Osteoblast (primary cell): ENCODE measurements around the gene PHIP. TPM values are rescaled to one million over a fixed set of nuclear protein-coding genes. Genes with fewer than 3 reads are reported as not detected.

ENCODE experiments used
- DNase-seq: peaks from one replicate; pipeline ENCODE4 v3.0.0; 2011; ENCODE audit warnings: low spot score, mixed read lengths; ENCODE audit not compliant: insufficient read length; ENCODE audit errors: missing footprints
- H2AFZ ChIP-seq: 2 replicates; pipeline ENCODE4 v1.6.0; 2011; ENCODE audit warnings: mild to moderate bottlenecking, low read length
- H3K27ac ChIP-seq: 2 replicates; pipeline ENCODE4 v1.5.1; 2011; ENCODE audit warnings: mild to moderate bottlenecking, low read depth, low read length, moderate library complexity
- H3K27me3 ChIP-seq: 2 replicates; pipeline ENCODE4 v1.6.0; 2012; ENCODE audit warnings: mild to moderate bottlenecking, control low read depth, inconsistent platforms, low read length, moderate library complexity; ENCODE audit not compliant: insufficient read depth
- H3K36me3 ChIP-seq: 2 replicates; pipeline ENCODE4 v1.5.1; 2011; ENCODE audit warnings: mild to moderate bottlenecking, low read length, control low read depth, moderate library complexity; ENCODE audit not compliant: insufficient read depth
- H3K4me1 ChIP-seq: 2 replicates; pipeline ENCODE4 v1.5.1; 2011; ENCODE audit warnings: mild to moderate bottlenecking, low read length, control low read depth, moderate library complexity; ENCODE audit not compliant: insufficient read depth
- H3K4me2 ChIP-seq: 2 replicates; pipeline ENCODE4 v1.6.0; 2011; ENCODE audit warnings: mild to moderate bottlenecking, low read length; ENCODE audit not compliant: insufficient read depth
- H3K4me3 ChIP-seq: fragments of 200-600 bp; sonication (generic); 3 replicates; pipeline ENCODE4 v1.5.1; 2012; ENCODE audit warnings: mild to moderate bottlenecking, low read length, inconsistent platforms; ENCODE audit not compliant: insufficient read depth
- H3K79me2 ChIP-seq: 2 replicates; pipeline ENCODE4 v1.6.0; 2012; ENCODE audit warnings: mild to moderate bottlenecking, low read length, control low read depth, inconsistent platforms; ENCODE audit not compliant: insufficient read depth
- H3K9me3 ChIP-seq: 2 replicates; pipeline ENCODE4 v1.5.1; 2011; ENCODE audit warnings: low read depth, low read length, control low read depth
- H4K20me1 ChIP-seq: 2 replicates; pipeline ENCODE4 v1.6.0; 2012; ENCODE audit warnings: mild to moderate bottlenecking, low read length, control low read depth; ENCODE audit not compliant: insufficient read depth
- total RNA-seq: library from RNA; depleted of rRNA; stranded (reverse); fragments of >200 nt; gene quantifications from 2 replicates; pipeline ENCODE4 v1.2.3, GENCODE V29; 2012
- TF ChIP-seq, protein P1 (sequence below): IDR thresholded peaks from 2 replicates; pipeline ENCODE4 v1.5.1; 2011; ENCODE audit warnings: mild to moderate bottlenecking, low read depth, low read length, moderate library complexity; ENCODE audit errors: extremely low read depth

PHIP gene
- total RNA-seq, 1 donor, result 23.9 TPM

DNA sequence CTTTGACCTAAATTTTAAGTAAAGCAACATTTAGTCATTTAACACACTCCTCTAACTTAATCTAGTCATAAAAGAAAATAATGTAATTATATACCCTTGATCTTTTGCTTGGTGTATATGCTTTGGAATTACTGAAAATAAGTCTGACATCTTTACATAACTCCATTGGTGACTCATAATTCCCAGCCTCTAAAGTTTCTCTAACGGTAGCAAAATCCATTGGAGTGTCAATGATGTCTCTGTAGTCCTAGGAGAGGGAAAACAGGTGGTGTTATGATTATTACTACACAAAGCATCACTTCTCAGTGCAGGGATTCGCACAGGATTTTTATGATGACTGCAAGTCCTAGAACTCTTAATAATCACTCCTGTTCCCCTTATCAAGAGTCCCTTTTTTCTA is 130.5 kb downstream of the PHIP start:
- Histone ChIP-seq H3K4me2 (peak overlapping the region; percentile 43), H2AFZ (no peak overlapping the region), H4K20me1 (no peaks in the 10 kb centered on the region), H3K36me3 (peaks cover 33% of the 10 kb centered on the region), H3K27me3 (no peaks in the 10 kb centered on the region), H3K27ac (no peak overlapping the region), H3K4me1 (peaks cover 2% of the 10 kb centered on the region), H3K9me3 (no peaks in the 10 kb centered on the region), H3K79me2 (no peaks in the 10 kb centered on the region), H3K4me3 (no peak overlapping the region)
- TF ChIP-seq, protein P1, sequence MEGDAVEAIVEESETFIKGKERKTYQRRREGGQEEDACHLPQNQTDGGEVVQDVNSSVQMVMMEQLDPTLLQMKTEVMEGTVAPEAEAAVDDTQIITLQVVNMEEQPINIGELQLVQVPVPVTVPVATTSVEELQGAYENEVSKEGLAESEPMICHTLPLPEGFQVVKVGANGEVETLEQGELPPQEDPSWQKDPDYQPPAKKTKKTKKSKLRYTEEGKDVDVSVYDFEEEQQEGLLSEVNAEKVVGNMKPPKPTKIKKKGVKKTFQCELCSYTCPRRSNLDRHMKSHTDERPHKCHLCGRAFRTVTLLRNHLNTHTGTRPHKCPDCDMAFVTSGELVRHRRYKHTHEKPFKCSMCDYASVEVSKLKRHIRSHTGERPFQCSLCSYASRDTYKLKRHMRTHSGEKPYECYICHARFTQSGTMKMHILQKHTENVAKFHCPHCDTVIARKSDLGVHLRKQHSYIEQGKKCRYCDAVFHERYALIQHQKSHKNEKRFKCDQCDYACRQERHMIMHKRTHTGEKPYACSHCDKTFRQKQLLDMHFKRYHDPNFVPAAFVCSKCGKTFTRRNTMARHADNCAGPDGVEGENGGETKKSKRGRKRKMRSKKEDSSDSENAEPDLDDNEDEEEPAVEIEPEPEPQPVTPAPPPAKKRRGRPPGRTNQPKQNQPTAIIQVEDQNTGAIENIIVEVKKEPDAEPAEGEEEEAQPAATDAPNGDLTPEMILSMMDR, result no peak
- DNase-seq, result no peak

DNA sequence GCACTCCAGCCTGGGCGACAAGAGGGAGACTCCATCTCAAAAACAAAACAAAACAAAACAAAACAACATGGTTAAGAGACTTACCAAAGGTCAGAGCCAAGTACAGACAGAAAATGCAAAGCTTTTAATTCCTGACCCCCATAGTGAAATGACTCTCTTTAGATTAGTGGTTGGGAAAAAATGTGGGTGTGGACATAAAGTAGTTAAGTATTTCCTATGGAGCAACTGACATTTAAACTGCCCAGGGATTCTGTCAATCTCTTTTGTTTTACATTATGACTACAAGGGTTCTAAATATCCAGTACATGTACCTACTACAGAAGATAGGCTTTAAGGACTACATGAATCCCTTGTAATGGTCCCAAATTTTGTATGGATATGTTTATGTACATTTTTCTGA is 135.6 kb downstream of the PHIP start:
- Histone ChIP-seq H3K4me3 (no peak overlapping the region), H3K79me2 (no peaks in the 10 kb centered on the region), H2AFZ (no peak overlapping the region), H3K4me2 (no peak overlapping the region), H3K27me3 (no peaks in the 10 kb centered on the region), H3K36me3 (peaks cover 40% of the 10 kb centered on the region), H4K20me1 (no peaks in the 10 kb centered on the region), H3K27ac (no peak overlapping the region), H3K4me1 (peaks cover 4% of the 10 kb centered on the region), H3K9me3 (no peaks in the 10 kb centered on the region)
- TF ChIP-seq, protein P1, result no peak
- no peak for DNase-seq

DNA sequence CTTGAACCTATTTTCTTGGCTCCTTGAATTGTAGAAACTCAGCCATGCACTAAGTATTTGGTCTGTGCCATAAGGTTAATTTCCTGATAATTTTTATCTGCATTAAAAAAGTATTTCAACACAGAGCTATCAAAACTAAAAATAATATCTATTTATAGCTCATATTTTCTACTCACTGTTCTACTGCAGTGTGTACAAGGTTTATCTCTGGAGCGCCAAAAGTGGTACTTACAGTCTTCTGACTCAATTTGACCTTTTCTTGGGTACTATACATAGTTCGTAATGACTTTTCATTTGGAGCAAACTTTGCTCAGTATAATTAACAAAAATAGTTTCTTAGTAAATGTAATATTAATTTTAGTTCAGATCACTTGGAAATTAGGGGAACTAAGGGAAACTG is 141.5 kb downstream of the PHIP start:
- no peak for DNase-seq
- Histone ChIP-seq H4K20me1 (no peaks in the 10 kb centered on the region), H3K79me2 (no peaks in the 10 kb centered on the region), H3K27ac (no peak overlapping the region), H3K36me3 (peaks cover 16% of the 10 kb centered on the region), H3K9me3 (no peaks in the 10 kb centered on the region), H2AFZ (no peak overlapping the region), H3K4me3 (no peak overlapping the region), H3K4me1 (no peaks in the 10 kb centered on the region), H3K4me2 (no peak overlapping the region), H3K27me3 (no peaks in the 10 kb centered on the region)
- TF ChIP-seq, protein P1, result no peak

DNA sequence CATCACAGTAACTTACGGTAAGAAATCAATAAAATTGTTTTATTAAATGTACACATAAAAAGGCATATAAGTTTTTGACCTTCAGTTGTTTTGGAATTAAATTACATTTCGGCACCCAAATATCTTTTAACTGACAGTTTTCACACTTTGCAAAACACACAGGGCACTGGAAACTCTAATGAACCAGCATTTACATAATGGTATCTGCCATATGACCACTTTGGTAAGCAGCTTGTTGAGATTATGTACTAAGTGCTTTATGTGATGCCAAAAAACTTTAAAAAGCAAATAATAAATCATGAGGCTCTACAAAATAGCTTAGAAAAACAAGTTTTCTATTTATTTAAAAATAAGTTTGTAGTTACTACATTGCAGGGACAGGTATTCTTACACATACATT is 142.5 kb downstream of the PHIP start:
- Histone ChIP-seq H3K79me2 (no peaks in the 10 kb centered on the region), H3K4me1 (no peaks in the 10 kb centered on the region), H3K27ac (no peak overlapping the region), H3K27me3 (no peaks in the 10 kb centered on the region), H3K4me2 (no peak overlapping the region), H3K4me3 (no peak overlapping the region), H3K36me3 (peaks cover 7% of the 10 kb centered on the region), H2AFZ (no peak overlapping the region), H3K9me3 (no peaks in the 10 kb centered on the region), H4K20me1 (no peaks in the 10 kb centered on the region)
- TF ChIP-seq, protein P1, result no peak
- DNase-seq, result no peak
